Erythroblast (primary cell): ENCODE data around the gene SIGLEC6.

ENCODE experiments used
- GATA1 ChIP-seq: IDR thresholded peaks from 2 replicates; pipeline ENCODE4 v1.6.1; 2011; ENCODE audit warnings: low read depth, mild to moderate bottlenecking, control low read depth, low read length, moderate library complexity
- POLR2A ChIP-seq: IDR thresholded peaks from 2 replicates; pipeline ENCODE4 v1.6.1; 2011; ENCODE audit warnings: mild to moderate bottlenecking, low read length

DNA sequence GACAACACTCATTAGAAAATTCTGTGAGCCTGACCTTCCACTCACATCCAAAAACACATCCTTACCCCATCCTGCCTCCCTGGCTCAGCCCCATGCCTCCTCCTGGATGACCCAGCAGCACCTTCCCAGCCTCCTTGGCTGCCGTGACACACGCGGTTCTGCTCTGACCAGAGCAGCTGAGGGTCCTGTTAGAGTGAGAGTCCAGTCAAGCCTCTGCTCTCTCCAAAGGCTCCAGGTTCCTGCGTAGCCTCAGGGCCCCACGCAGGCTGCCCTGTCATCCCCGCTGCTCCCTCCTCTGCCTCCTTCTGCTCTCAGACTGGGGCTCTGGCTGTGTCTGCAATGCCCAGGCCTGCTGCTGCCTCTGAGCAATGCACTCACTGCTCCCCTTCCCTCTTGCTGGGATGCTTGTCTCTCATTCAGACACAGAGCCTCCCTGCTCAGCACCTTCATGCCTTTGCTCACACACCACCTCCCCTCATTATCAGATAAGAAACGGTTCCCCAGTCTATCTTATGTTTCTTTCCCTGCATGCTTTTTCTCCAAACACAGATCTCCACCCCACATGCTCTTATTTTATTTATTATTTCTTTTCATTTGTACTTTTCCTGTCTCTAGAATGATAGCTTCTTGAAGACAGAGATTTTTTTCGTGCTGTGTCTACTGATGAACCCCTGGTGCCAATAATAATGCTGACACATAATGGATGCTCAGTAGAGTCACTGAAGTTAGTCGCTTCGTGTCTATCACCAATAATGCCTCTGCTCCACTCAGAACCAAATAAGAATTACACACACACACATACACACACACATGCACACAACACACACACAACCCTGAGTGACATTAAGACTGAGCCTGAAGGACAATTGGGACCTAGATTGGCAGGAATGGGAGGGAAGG lies 10.2 kb upstream of the SIGLEC6 start:
- peak; percentile 79 for TF ChIP-seq POLR2A
- TF ChIP-seq GATA1, result no peak
